Neural crest cell (in vitro differentiated cells): Measurements from ENCODE around the gene CYBA. TPM values are rescaled to one million over a fixed set of nuclear protein-coding genes. Genes with fewer than 3 reads are reported as not detected.
A peak's percentile ranks its signal among the peaks of the same experiment; 100 is the strongest.

ENCODE experiments used
- DNase-seq: peaks from one replicate; pipeline ENCODE4 v3.0.0; 2021; ENCODE audit warnings: low read depth, mixed read lengths, low spot score
- H3K27ac Mint-ChIP-seq: one replicate; pipeline ENCODE4 v1.8.0; 2021; ENCODE audit warnings: mild to moderate bottlenecking, mixed read lengths; ENCODE audit not compliant: unreplicated experiment
- H3K27me3 Mint-ChIP-seq: 2 replicates; pipeline ENCODE4 v1.8.0; 2021; ENCODE audit warnings: low read depth, mild to moderate bottlenecking, mixed read lengths
- H3K36me3 Mint-ChIP-seq: 2 replicates; pipeline ENCODE4 v1.8.0; 2021; ENCODE audit warnings: low read depth, mild to moderate bottlenecking, mixed read lengths
- H3K4me1 Mint-ChIP-seq: 2 replicates; pipeline ENCODE4 v1.8.0; 2021; ENCODE audit warnings: mixed read lengths
- H3K4me3 Mint-ChIP-seq: one replicate; pipeline ENCODE4 v1.8.0; 2021; ENCODE audit warnings: mild to moderate bottlenecking, mixed read lengths
- H3K9me3 Mint-ChIP-seq: 2 replicates; pipeline ENCODE4 v1.8.0; 2021; ENCODE audit warnings: mixed read lengths
- CTCF ChIP-seq: fragments of 200-600 bp; sonication (generic); conservative IDR thresholded peaks from 2 replicates; pipeline ENCODE4 v1.5.0; 2021; ENCODE audit warnings: antibody characterized with exemption, mild to moderate bottlenecking
- total RNA-seq: library from RNA; stranded (reverse); gene quantifications from 2 replicates; pipeline ENCODE4 v1.2.1, GENCODE V29; 2021

The CYBA gene
- total RNA-seq, 1 donor from 2014 or later = 22.3 TPM

GRCh38 chr16:88688013-88688778 lies 37.3 kb upstream of the CYBA start:
- no peak overlapping the region for H3K27ac Mint-ChIP-seq

GRCh38 chr16:88687676-88688012 lies 36.8 kb upstream of the CYBA start:
- no peak for DNase-seq
- Mint-ChIP-seq H3K27ac (no peak overlapping the region), H3K4me1 (no peaks in the 10 kb centered on the region), H3K27me3 (peaks cover 72% of the 10 kb centered on the region), H3K9me3 (no peaks in the 10 kb centered on the region), H3K36me3 (no peaks in the 10 kb centered on the region), H3K4me3 (no peak overlapping the region)
- TF ChIP-seq CTCF = no peak

More at GRCh38 chr16:88688013-88688778, 37.3 kb upstream of the CYBA start:
- no peak overlapping the region for H3K4me3 Mint-ChIP-seq
- no peaks in the 10 kb centered on the region for H3K36me3 Mint-ChIP-seq
- TF ChIP-seq CTCF = no peak
- peaks cover 69% of the 10 kb centered on the region for H3K27me3 Mint-ChIP-seq
- no peaks in the 10 kb centered on the region for H3K9me3 Mint-ChIP-seq
- H3K4me1 Mint-ChIP-seq = no peaks in the 10 kb centered on the region
- no peak for DNase-seq

GRCh38 chr16:88687254-88687576 lies 36.4 kb upstream of the CYBA start:
- Mint-ChIP-seq H3K27me3 (peaks cover 76% of the 10 kb centered on the region), H3K4me3 (no peak overlapping the region), H3K27ac (no peak overlapping the region)

GRCh38 chr16:88686439-88687253 lies 35.8 kb upstream of the CYBA start, which contains the start of gene SNAI3:
TSS of gene SNAI3 (minus strand) at chr16:88686507. CDS start at chr16:88686406, 101 bp downstream.
- TF ChIP-seq CTCF = no peak
- no peaks in the 10 kb centered on the region for H3K9me3 Mint-ChIP-seq
- no peak within 1 kb of the TSS for H3K27ac Mint-ChIP-seq

More at GRCh38 chr16:88687254-88687576, 36.4 kb upstream of the CYBA start:
- DNase-seq = no peak
- Mint-ChIP-seq H3K4me1 (peaks cover 4% of the 10 kb centered on the region), H3K36me3 (no peaks in the 10 kb centered on the region), H3K9me3 (no peaks in the 10 kb centered on the region)
- TF ChIP-seq CTCF = no peak

GRCh38 chr16:88686062-88686438 lies 35.2 kb upstream of the CYBA start:
- no peak overlapping the region for H3K4me3 Mint-ChIP-seq
- DNase-seq = no peak
- H3K9me3 Mint-ChIP-seq = no peaks in the 10 kb centered on the region

More at GRCh38 chr16:88686439-88687253, 35.8 kb upstream of the CYBA start, which contains the start of gene SNAI3:
- peaks cover 81% of the 10 kb centered on the region for H3K27me3 Mint-ChIP-seq
- peaks cover 6% of the 10 kb centered on the region for H3K4me1 Mint-ChIP-seq
- peak; percentile 69 for DNase-seq
- no peak within 1 kb of the TSS for H3K4me3 Mint-ChIP-seq
- no peaks in the 10 kb centered on the region for H3K36me3 Mint-ChIP-seq

More at GRCh38 chr16:88686062-88686438, 35.2 kb upstream of the CYBA start:
- peaks cover 79% of the 10 kb centered on the region for H3K27me3 Mint-ChIP-seq
- no peak for TF ChIP-seq CTCF
- H3K36me3 Mint-ChIP-seq = no peaks in the 10 kb centered on the region
- H3K27ac Mint-ChIP-seq = no peak overlapping the region
- peaks cover 7% of the 10 kb centered on the region for H3K4me1 Mint-ChIP-seq
